Neural cell (in vitro differentiated cells): ENCODE results near the gene SLC38A7.
"Not testable (repeated sequence)": the region's sequence is repeated elsewhere in the genome, so short reads cannot be mapped to it uniquely, and the experiment has no call there.

ENCODE experiments used
- CTCF ChIP-seq: fragments of 450-650 bp; IDR thresholded peaks from 2 replicates; pipeline ENCODE4 v1.5.1; 2014; ENCODE audit warnings: antibody characterized with exemption, mild to moderate bottlenecking, moderate library complexity; ENCODE audit not compliant: poor library complexity, severe bottlenecking
- EP300 ChIP-seq: fragments of 450-650 bp; conservative IDR thresholded peaks from 2 replicates; pipeline ENCODE4 v1.6.1; 2014; ENCODE audit warnings: antibody characterized with exemption, mild to moderate bottlenecking, moderate library complexity; ENCODE audit not compliant: poor library complexity, severe bottlenecking
- EZH2 ChIP-seq: fragments of 200-600, 300-800 bp; shearing (Covaris generic), sonication (generic); IDR thresholded peaks from 2 replicates; pipeline ENCODE4 v1.6.1; 2014; ENCODE audit warnings: antibody characterized with exemption, low read length, borderline replicate concordance, mild to moderate bottlenecking; ENCODE audit not compliant: insufficient read depth, poor library complexity, severe bottlenecking
- MXI1 ChIP-seq: fragments of 450-650 bp; conservative IDR thresholded peaks from 2 replicates; pipeline ENCODE4 v1.6.1; 2014; ENCODE audit warnings: antibody characterized with exemption, mild to moderate bottlenecking; ENCODE audit not compliant: poor library complexity, severe bottlenecking
- POLR2AphosphoS5 ChIP-seq: IDR thresholded peaks from 2 replicates; pipeline ENCODE4 v1.6.1; 2012
- SMC3 ChIP-seq: fragments of 450-650 bp; conservative IDR thresholded peaks from 2 replicates; pipeline ENCODE4 v1.6.1; 2014; ENCODE audit warnings: antibody characterized with exemption, mild to moderate bottlenecking, moderate library complexity; ENCODE audit not compliant: poor library complexity
- TAF1 ChIP-seq: IDR thresholded peaks from 2 replicates; pipeline ENCODE4 v1.6.1; 2012; ENCODE audit warnings: low read depth
- TF ChIP-seq, protein P1 (sequence below): IDR thresholded peaks from 2 replicates; pipeline ENCODE4 v1.6.1; 2012; ENCODE audit warnings: borderline replicate concordance

DNA sequence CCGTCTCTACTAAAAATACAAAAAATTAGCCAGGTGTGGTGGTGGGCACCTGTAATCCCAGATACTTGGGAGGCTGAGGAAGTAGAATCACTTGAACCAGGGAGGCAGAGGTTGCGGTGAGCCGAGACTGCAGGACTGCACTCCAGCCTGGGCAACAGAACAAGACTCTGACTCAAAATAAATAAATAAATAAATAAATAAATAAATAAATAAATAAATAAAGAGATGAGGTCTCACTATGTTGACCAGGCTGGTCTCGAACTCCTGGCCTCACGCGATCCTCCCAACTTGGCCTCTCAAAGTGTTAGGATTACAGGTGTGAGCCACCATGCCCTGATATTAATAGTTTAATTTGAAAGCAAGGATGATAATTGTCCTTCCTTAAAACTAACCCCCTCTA, 47.5 kb downstream of the SLC38A7 start:
- not testable (repeated sequence) for TF ChIP-seq CTCF, EZH2, MXI1, EP300, POLR2AphosphoS5, SMC3, TAF1
- TF ChIP-seq, protein P1, sequence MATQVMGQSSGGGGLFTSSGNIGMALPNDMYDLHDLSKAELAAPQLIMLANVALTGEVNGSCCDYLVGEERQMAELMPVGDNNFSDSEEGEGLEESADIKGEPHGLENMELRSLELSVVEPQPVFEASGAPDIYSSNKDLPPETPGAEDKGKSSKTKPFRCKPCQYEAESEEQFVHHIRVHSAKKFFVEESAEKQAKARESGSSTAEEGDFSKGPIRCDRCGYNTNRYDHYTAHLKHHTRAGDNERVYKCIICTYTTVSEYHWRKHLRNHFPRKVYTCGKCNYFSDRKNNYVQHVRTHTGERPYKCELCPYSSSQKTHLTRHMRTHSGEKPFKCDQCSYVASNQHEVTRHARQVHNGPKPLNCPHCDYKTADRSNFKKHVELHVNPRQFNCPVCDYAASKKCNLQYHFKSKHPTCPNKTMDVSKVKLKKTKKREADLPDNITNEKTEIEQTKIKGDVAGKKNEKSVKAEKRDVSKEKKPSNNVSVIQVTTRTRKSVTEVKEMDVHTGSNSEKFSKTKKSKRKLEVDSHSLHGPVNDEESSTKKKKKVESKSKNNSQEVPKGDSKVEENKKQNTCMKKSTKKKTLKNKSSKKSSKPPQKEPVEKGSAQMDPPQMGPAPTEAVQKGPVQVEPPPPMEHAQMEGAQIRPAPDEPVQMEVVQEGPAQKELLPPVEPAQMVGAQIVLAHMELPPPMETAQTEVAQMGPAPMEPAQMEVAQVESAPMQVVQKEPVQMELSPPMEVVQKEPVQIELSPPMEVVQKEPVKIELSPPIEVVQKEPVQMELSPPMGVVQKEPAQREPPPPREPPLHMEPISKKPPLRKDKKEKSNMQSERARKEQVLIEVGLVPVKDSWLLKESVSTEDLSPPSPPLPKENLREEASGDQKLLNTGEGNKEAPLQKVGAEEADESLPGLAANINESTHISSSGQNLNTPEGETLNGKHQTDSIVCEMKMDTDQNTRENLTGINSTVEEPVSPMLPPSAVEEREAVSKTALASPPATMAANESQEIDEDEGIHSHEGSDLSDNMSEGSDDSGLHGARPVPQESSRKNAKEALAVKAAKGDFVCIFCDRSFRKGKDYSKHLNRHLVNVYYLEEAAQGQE = not testable (repeated sequence)
